Tibial nerve (tissue), 4 donors: ENCODE results near the gene NUCB1. TPM values are rescaled to one million over a fixed set of nuclear protein-coding genes. Genes with fewer than 3 reads are reported as not detected.

ENCODE experiments used
- DNase-seq, 2 donors: peaks; one replicate each; pipeline ENCODE4 v3.0.0-alpha.2; 2019; ENCODE audit warnings: low spot score in 2 of 2
- H3K27ac ChIP-seq, 4 donors: fragments of 200-600 bp; sonication (generic) in 3 of 4; one replicate each; pipeline ENCODE4 v1.5.1; 2017 to 2019; ENCODE audit warnings: mild to moderate bottlenecking in 1 of 4
- H3K27me3 ChIP-seq, 2 donors: fragments of 200-600 bp; sonication (generic) in 1 of 2; one replicate each; pipeline versions ENCODE4 v1.5.1 to v1.6.0; 2017 to 2019
- H3K36me3 ChIP-seq, 3 donors: fragments of 200-600 bp; sonication (generic); one replicate each; pipeline ENCODE4 v1.5.1; 2018 to 2019
- H3K4me1 ChIP-seq, 4 donors: fragments of 200-600 bp; sonication (generic) in 3 of 4; one replicate each; pipeline ENCODE4 v1.5.1; 2017 to 2019
- H3K4me3 ChIP-seq, 4 donors: fragments of 200-600 bp; sonication (generic) in 3 of 4; one replicate each; pipeline ENCODE4 v1.5.1; 2017 to 2019; ENCODE audit warnings: mild to moderate bottlenecking in 1 of 4, moderate library complexity in 1 of 4
- H3K9me3 ChIP-seq, 4 donors: fragments of 200-600 bp; sonication (generic) in 3 of 4; one replicate each; pipeline ENCODE4 v1.5.1; 2017 to 2019
- EP300 ChIP-seq, 2 donors: sonication (generic); formaldehyde crosslinking; IDR thresholded peaks; one replicate each; pipeline ENCODE4 v1.6.1; 2017; ENCODE audit warnings: antibody characterized with exemption in 2 of 2, mild to moderate bottlenecking in 1 of 2
- POLR2A ChIP-seq, 2 donors: fragments of 450-650 bp; IDR thresholded peaks; one replicate each; pipeline ENCODE4 v1.6.1; 2017; ENCODE audit warnings: antibody characterized with exemption in 2 of 2, mild to moderate bottlenecking in 2 of 2, moderate library complexity in 2 of 2
- WGBS, 2 donors: methylation state at CpG; one replicate each; pipeline ENCODE4 v1.1.5; 2018; 5-methylcytosine and 5-hydroxymethylcytosine counted together
- total RNA-seq, 4 donors: library from RNA; depleted of rRNA; stranded (reverse); fragments of >200 nt; gene quantifications; one replicate each; pipeline ENCODE4 v1.1.0, GENCODE V29; 2016
- TF ChIP-seq, protein P1 (sequence below), 5 experiments: fragments of 200-600 bp in 3 of 5; fragments of 450-650 bp in 2 of 5; sonication (generic) in 3 of 5; IDR thresholded peaks; one replicate each; pipeline ENCODE4 v1.5.1; 2016 to 2019; ENCODE audit warnings: antibody characterized with exemption in 5 of 5, mild to moderate bottlenecking in 3 of 5, moderate library complexity in 2 of 5

Gene NUCB1
- total RNA-seq, 4 donors from 2014 or later = 220 to 352 (median 287) TPM

DNA sequence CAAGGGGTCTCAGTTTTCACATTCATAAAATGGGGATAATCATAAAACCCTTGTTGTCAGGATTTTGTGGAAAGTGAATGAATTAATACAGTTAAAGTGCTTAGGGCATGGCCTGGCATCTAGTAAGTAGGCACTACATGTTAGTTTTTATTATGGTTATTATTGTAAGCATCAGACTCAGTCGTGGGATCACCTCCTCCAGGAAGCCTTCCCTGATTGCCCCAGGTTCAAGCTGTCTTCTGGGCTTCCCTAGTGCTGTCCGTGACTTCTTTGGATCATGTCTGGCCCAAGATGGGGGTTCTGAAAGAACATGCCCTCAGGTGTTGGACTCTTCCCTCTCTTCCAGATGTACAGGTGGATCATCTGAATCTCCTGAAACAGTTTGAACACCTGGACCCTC is 10.7 kb downstream of the NUCB1 start:
- no peak overlapping the region for H3K4me3 ChIP-seq
- WGBS, 2 donors = 92% methylated on average over 2 of the region's 2 CpGs
- DNase-seq = no peak

DNA sequence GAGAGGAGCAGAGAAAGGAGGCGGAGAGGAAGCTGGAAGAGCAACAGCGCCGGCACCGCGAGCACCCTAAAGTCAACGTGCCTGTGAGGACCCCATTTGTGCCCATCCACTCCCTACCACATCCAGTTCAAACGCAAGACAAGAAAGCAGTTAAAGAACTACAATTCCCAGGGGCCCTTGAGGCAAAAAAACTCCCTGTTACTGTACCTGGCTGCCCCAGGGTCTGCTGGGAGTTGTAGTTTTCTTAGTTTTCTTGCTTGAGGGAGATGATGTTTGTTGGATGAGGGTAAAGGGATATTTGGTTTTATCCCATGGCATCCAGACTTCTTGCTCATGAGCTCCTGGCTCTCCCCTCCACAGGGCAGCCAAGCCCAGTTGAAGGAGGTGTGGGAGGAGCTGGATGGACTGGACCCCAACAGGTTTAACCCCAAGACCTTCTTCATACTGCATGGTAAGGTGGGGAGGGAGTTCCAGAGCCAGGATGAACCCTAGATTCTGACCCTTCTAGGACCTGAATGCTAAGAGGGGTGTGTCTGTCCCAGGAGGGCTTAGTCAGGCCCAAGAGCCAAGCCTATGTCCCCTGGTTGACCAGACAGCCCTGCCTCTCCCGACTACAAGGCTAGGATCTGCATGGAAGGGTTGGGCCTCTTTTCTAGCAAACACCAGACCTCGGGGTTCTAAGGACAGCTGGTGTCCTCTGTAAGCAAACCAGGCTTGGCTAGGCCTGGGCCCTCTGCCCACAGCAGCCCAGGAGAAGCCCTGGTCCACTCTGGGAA is 13.2 kb downstream of the NUCB1 start:
- no peak for DNase-seq
- TF ChIP-seq EP300 (IDR thresholded peaks at IDR 0.05) = no peak
- TF ChIP-seq, protein P1, sequence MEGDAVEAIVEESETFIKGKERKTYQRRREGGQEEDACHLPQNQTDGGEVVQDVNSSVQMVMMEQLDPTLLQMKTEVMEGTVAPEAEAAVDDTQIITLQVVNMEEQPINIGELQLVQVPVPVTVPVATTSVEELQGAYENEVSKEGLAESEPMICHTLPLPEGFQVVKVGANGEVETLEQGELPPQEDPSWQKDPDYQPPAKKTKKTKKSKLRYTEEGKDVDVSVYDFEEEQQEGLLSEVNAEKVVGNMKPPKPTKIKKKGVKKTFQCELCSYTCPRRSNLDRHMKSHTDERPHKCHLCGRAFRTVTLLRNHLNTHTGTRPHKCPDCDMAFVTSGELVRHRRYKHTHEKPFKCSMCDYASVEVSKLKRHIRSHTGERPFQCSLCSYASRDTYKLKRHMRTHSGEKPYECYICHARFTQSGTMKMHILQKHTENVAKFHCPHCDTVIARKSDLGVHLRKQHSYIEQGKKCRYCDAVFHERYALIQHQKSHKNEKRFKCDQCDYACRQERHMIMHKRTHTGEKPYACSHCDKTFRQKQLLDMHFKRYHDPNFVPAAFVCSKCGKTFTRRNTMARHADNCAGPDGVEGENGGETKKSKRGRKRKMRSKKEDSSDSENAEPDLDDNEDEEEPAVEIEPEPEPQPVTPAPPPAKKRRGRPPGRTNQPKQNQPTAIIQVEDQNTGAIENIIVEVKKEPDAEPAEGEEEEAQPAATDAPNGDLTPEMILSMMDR (IDR thresholded peaks at IDR 0.05) = no peak
- no peak for TF ChIP-seq POLR2A (IDR thresholded peaks at IDR 0.05)
- Histone ChIP-seq H3K4me3 (no peak overlapping the region), H3K36me3 (peaks cover 9 to 99% (median 31%) of the 10 kb centered on the region in 3 donors), H3K27ac (no peak overlapping the region), H3K27me3 (no peaks in the 10 kb centered on the region), H3K9me3 (no peaks in the 10 kb centered on the region), H3K4me1 (no peaks in the 10 kb centered on the region)
- WGBS, 2 donors = 86 to 91% methylated on average over 9 of the region's 9 CpGs

More for the DNA sequence above, 10.7 kb downstream of the NUCB1 start:
- no peak overlapping the region for H3K27ac ChIP-seq
- H3K4me1 ChIP-seq = peaks cover 0 to 8% (median 0%) of the 10 kb centered on the region in 4 donors
- H3K27me3 ChIP-seq = no peaks in the 10 kb centered on the region
- TF ChIP-seq, protein P1 (IDR thresholded peaks at IDR 0.05) = no peak
- TF ChIP-seq EP300 (IDR thresholded peaks at IDR 0.05) (no peak), POLR2A (IDR thresholded peaks at IDR 0.05) (no peak)
- peaks cover 11 to 98% (median 31%) of the 10 kb centered on the region in 3 donors for H3K36me3 ChIP-seq
- no peaks in the 10 kb centered on the region for H3K9me3 ChIP-seq

DNA sequence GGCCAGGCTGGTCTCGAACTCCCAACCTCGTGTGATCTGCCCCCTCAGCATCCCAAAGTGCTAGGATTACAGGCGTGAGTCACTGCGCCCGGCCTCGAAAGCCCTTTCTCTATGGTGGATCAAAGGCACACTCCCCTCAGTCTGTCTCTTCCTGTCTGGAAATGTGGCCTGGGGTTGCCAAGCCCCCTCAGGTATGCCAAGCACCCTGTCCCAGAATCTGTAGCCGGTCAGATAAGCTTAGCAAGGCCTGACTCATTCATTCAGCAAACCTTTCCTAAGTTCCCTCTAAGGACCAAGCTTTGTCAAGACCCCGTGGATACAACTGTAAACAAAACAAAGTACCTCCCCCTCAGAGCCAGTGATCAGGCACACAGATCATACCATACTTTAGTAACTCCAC is 14.1 kb downstream of the NUCB1 start:
- Histone ChIP-seq H3K27me3 (no peaks in the 10 kb centered on the region), H3K4me1 (no peaks in the 10 kb centered on the region), H3K36me3 (peaks cover 9 to 100% (median 31%) of the 10 kb centered on the region in 3 donors), H3K27ac (no peak overlapping the region), H3K4me3 (no peak overlapping the region), H3K9me3 (no peaks in the 10 kb centered on the region)
- no peak for DNase-seq
- 95 to 97% methylated on average over 8 of the region's 8 CpGs for WGBS, 2 donors
- TF ChIP-seq POLR2A (IDR thresholded peaks at IDR 0.05) (no peak), EP300 (IDR thresholded peaks at IDR 0.05) (no peak)
- TF ChIP-seq, protein P1 (IDR thresholded peaks at IDR 0.05) = no peak

DNA sequence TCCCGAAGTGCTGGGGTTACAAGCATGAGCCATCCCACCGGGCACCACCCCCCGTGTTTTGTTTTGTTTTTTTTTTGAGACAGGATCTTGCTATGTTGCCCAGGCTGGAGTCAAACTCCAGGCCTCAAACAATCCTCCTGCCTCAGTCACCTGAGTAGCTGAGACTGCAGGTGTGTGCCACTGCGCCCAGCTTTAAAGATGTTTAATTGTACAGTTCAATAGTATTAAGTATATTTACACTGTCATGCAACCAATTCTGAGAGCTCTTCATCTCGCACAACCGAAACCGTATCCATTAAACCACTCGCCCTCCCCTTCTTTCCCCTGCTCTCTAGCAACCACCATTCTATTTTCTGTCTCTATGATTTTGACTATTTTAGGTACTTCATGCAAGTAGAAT is 15.6 kb downstream of the NUCB1 start:
- Histone ChIP-seq H3K4me1 (no peaks in the 10 kb centered on the region), H3K9me3 (no peaks in the 10 kb centered on the region), H3K27ac (no peak overlapping the region), H3K36me3 (peaks cover 7 to 100% (median 32%) of the 10 kb centered on the region in 3 donors), H3K27me3 (no peaks in the 10 kb centered on the region), H3K4me3 (no peak overlapping the region)
- TF ChIP-seq, protein P1 (IDR thresholded peaks at IDR 0.05) = no peak
- TF ChIP-seq POLR2A (IDR thresholded peaks at IDR 0.05) (no peak), EP300 (IDR thresholded peaks at IDR 0.05) (no peak)
- WGBS, 2 donors = 79 to 80% methylated on average over 8 of the region's 8 CpGs
- DNase-seq = no peak

DNA sequence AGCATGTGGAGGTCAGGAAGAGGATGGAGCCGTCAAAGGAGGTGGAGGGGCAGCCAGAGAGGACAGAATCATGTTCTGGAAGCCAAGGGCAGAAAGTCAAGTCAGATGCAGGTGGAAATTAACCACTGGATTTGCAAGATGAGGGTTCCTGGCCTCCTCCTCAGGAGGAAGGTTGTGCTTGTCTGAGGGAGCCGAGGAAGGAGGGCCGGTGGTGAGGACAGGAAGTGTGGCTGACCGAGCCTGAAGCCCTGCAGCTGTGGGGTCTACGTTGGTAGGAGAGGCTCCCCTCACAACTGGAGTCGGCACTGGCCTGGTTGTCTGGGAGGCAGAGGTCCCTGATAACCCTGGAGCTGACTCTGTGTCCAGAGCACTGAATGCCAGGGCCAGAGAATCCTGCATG is 18.0 kb downstream of the NUCB1 start:
- Histone ChIP-seq H3K36me3 (peaks cover 6 to 100% (median 24%) of the 10 kb centered on the region in 3 donors), H3K4me1 (no peaks in the 10 kb centered on the region), H3K27me3 (no peaks in the 10 kb centered on the region), H3K27ac (no peak overlapping the region), H3K4me3 (no peak overlapping the region), H3K9me3 (no peaks in the 10 kb centered on the region)
- TF ChIP-seq, protein P1 (IDR thresholded peaks at IDR 0.05) = no peak
- no peak for TF ChIP-seq POLR2A (IDR thresholded peaks at IDR 0.05)
- WGBS, 2 donors = 81 to 88% methylated on average over 6 of the region's 6 CpGs
- no peak for DNase-seq
